SK-N-SH (cell line): Measurements from ENCODE around the gene PROM1. TPM values are rescaled to one million over a fixed set of nuclear protein-coding genes. Genes with fewer than 3 reads are reported as not detected.

Experiments used
- CTCF ChIA-PET: fragments of 300-600, 350-600 bp; formaldehyde crosslinking; extraction: SDS; loops from one replicate; lab custom pipeline; 2021; lab: Yijun Ruan, JAX
- POLR2A ChIA-PET: fragments of 350-600 bp; sonication (Branson Sonifier 250); formaldehyde crosslinking; extraction: SDS; loops from one replicate; lab custom pipeline; 2020; ENCODE audit warnings: antibody characterized with exemption, inconsistent platforms; lab: Yijun Ruan, JAX
- DNase-seq: peaks from one replicate; pipeline ENCODE4 v3.0.0; 2012
- H2AFZ ChIP-seq: fragments of 200-600 bp; sonication (generic); 2 replicates; pipeline ENCODE4 v1.8.1; 2016; ENCODE audit warnings: antibody characterized with exemption, mild to moderate bottlenecking, low read depth
- H3F3A ChIP-seq: fragments of 200-600 bp; sonication (generic); replicated peaks from 2 replicates; pipeline ENCODE3; 2016; ENCODE audit warnings: antibody characterized with exemption, mild to moderate bottlenecking; ENCODE audit not compliant: insufficient read depth
- H3K27ac ChIP-seq, 2 experiments: fragments of 200-500 bp in 1 of 2; fragments of 200-600 bp in 1 of 2; sonication (Bioruptor generic) in 1 of 2; sonication (generic), shearing (Covaris generic) in 1 of 2; 2 replicates each; pipeline versions ENCODE4 v1.5.1 to v1.6.1; 2014 to 2016; ENCODE audit warnings: low read depth in 2 of 2, inconsistent platforms in 1 of 2, low read length in 1 of 2, mild to moderate bottlenecking in 1 of 2, mixed read lengths in 1 of 2
- H3K27me3 ChIP-seq: fragments of 200-600 bp; sonication (generic), shearing (Covaris generic); 2 replicates; pipeline ENCODE4 v1.6.1; 2016; ENCODE audit warnings: mixed run types; ENCODE audit not compliant: insufficient read depth
- H3K36me3 ChIP-seq, 2 experiments: fragments of 200-500 bp in 1 of 2; fragments of 200-600 bp in 1 of 2; sonication (Bioruptor generic) in 1 of 2; sonication (generic) in 1 of 2; replicated peaks in 1 of 2; 2 replicates each; pipeline versions ENCODE3 to v1.5.1; 2014 to 2016; ENCODE audit warnings: low read length in 1 of 2, mild to moderate bottlenecking in 1 of 2; ENCODE audit not compliant: insufficient read depth in 2 of 2, control insufficient read depth in 1 of 2
- H3K4me1 ChIP-seq, 2 experiments: fragments of 200-500 bp in 1 of 2; fragments of 200-600 bp in 1 of 2; sonication (Bioruptor generic) in 1 of 2; sonication (generic), shearing (Covaris generic) in 1 of 2; 2 replicates each; pipeline versions ENCODE4 v1.5.1 to v1.6.1; 2014 to 2016; ENCODE audit warnings: low read depth in 1 of 2, low read length in 1 of 2, mixed run types in 1 of 2; ENCODE audit not compliant: insufficient read depth in 2 of 2, control insufficient read depth in 1 of 2
- H3K4me2 ChIP-seq: fragments of 200-600 bp; sonication (generic), shearing (Covaris generic); 2 replicates; pipeline ENCODE4 v1.6.1; 2017; ENCODE audit warnings: mixed run types
- H3K4me3 ChIP-seq, 2 experiments: fragments of 200-500 bp in 1 of 2; fragments of 200-600 bp in 1 of 2; sonication (Bioruptor generic) in 1 of 2; sonication (generic), shearing (Covaris generic) in 1 of 2; 2 replicates each; pipeline versions ENCODE4 v1.5.1 to v1.8.1; 2014 to 2016; ENCODE audit warnings: low read depth in 2 of 2, inconsistent platforms in 1 of 2, low read length in 1 of 2, mild to moderate bottlenecking in 1 of 2, mixed read lengths in 1 of 2, moderate library complexity in 1 of 2
- H3K79me2 ChIP-seq: fragments of 200-600 bp; sonication (generic); 2 replicates; pipeline ENCODE4 v1.8.1; 2017; ENCODE audit warnings: mild to moderate bottlenecking; ENCODE audit not compliant: insufficient read depth
- H3K9ac ChIP-seq: fragments of 200-600 bp; sonication (generic); 2 replicates; pipeline ENCODE4 v1.6.1; 2017; ENCODE audit warnings: mixed run types
- H3K9me2 ChIP-seq: fragments of 200-600 bp; sonication (generic); 2 replicates; pipeline ENCODE4 v1.6.1; 2017; ENCODE audit warnings: mixed run types
- H3K9me3 ChIP-seq: fragments of 200-600 bp; sonication (generic); 2 replicates; pipeline ENCODE4 v1.6.1; 2017; ENCODE audit warnings: mixed run types, mild to moderate bottlenecking, moderate library complexity
- H4K20me1 ChIP-seq: fragments of 200-600 bp; sonication (generic); 2 replicates; pipeline ENCODE4 v1.6.1; 2017; ENCODE audit warnings: mild to moderate bottlenecking, mixed run types; ENCODE audit not compliant: insufficient read depth
- ELF1 ChIP-seq: IDR thresholded peaks from 2 replicates; pipeline ENCODE4 v1.4.0; 2012
- GATA2 ChIP-seq: sonication (generic); formaldehyde crosslinking; IDR thresholded peaks from 2 replicates; pipeline ENCODE4 v1.5.0; 2020; ENCODE audit warnings: mild to moderate bottlenecking, missing genetic modification reagents
- RAD21 ChIP-seq: IDR thresholded peaks from 2 replicates; pipeline ENCODE4 v1.6.1; 2012; ENCODE audit warnings: mild to moderate bottlenecking, low read length
- REST ChIP-seq: IDR thresholded peaks from 2 replicates; pipeline ENCODE4 v1.6.1; 2012; ENCODE audit warnings: mild to moderate bottlenecking, low read depth, low read length, moderate library complexity
- SIN3A ChIP-seq: IDR thresholded peaks from 2 replicates; pipeline ENCODE4 v1.6.1; 2012; ENCODE audit warnings: low read depth, mild to moderate bottlenecking, low read length, moderate library complexity, borderline replicate concordance
- SMC3 ChIP-seq: IDR thresholded peaks from 2 replicates; pipeline ENCODE4 v1.6.1; 2012; ENCODE audit warnings: low read depth, low read length, improper control_type of control experiment
- TCF12 ChIP-seq: IDR thresholded peaks from 2 replicates; pipeline ENCODE4 v1.4.0; 2012
- USF1 ChIP-seq: IDR thresholded peaks from 2 replicates; pipeline ENCODE4 v1.4.0; 2012; ENCODE audit warnings: low read depth, borderline replicate concordance
- WGBS: methylation state at CpG from one replicate; pipeline ENCODE4 v1.1.6; 2017; ENCODE audit warnings: low lambda C conversion rate; 5-methylcytosine and 5-hydroxymethylcytosine counted together
- polyA plus RNA-seq, 3 experiments: library from polyadenylated mRNA; depleted of rRNA; stranded (reverse); fragments of >200 nt; gene quantifications; 2 replicates each; pipeline ENCODE4 v1.2.3, GENCODE V29; 2012

Gene PROM1
- polyA plus RNA-seq, 1 of the 3 experiments (the other 2 are of a cell fraction), result not detected

- ChIA-PET POLR2A (interaction anchor here (0.5 kb wide), 1 partner anchor 31 kb away, joined by 4 read pairs; no protein-coding TSS in a partner anchor), CTCF (interaction anchor here (0.7 to 4.2 kb wide), 10 partner anchors 10 to 840 kb away, joined by 3 to 22 read pairs (median 6); no protein-coding TSS in a partner anchor)
- no peak overlapping the region for H3K4me2 ChIP-seq
- DNase-seq, result no peak
- H3K79me2 ChIP-seq, result no peaks in the 10 kb centered on the region
- no peaks in the 10 kb centered on the region for H4K20me1 ChIP-seq
- H3K36me3 ChIP-seq, result no peaks in the 10 kb centered on the region
- no peaks in the 10 kb centered on the region for H3K9me3 ChIP-seq
- no peak overlapping the region for H2AFZ ChIP-seq
- H3K9ac ChIP-seq, result no peak overlapping the region
- H3K4me1 ChIP-seq, result peaks cover 0 to 19% of the 10 kb centered on the region in 2 experiments; a peak in 1 of 4 replicates
- WGBS, result 39% methylated on average over 4 of the region's 4 CpGs
- H3K4me3 ChIP-seq, result no peak overlapping the region
- no peaks in the 10 kb centered on the region for H3F3A ChIP-seq
- no peaks in the 10 kb centered on the region; the same call in 1 of the 2 replicates for H3K27me3 ChIP-seq
- H3K27ac ChIP-seq, result no peak overlapping the region
- H3K9me2 ChIP-seq, result no peaks in the 10 kb centered on the region
- TF ChIP-seq TCF12, result peak; percentile 23; the same call in 1 of the 2 replicates
- TF ChIP-seq REST, result no peak
Measured at GRCh38 chr4:16029262-16029661, 54.6 kb downstream of the PROM1 start.

GRCh38 chr4:16027626-16028025 lies 56.2 kb downstream of the PROM1 start:
- POLR2A ChIA-PET, result no interaction called here
- TF ChIP-seq SIN3A (no peak), SMC3 (no peak), GATA2 (CRISPR knock-in tag) (no peak), USF1 (no peak), REST (no peak), ELF1 (no peak), RAD21 (no peak)
- 67% methylated on average over 4 of the region's 4 CpGs for WGBS

More at GRCh38 chr4:16027626-16028025, 56.2 kb downstream of the PROM1 start:
- no peak overlapping the region for H3K9ac ChIP-seq
- H3K4me1 ChIP-seq, result peaks cover 0 to 14% of the 10 kb centered on the region in 2 experiments; a peak in 1 of 4 replicates
- no peaks in the 10 kb centered on the region for H3F3A ChIP-seq
- no peaks in the 10 kb centered on the region; the same call in 1 of the 2 replicates for H3K27me3 ChIP-seq
- H3K79me2 ChIP-seq, result no peaks in the 10 kb centered on the region
- H3K27ac ChIP-seq, result no peak overlapping the region
- no peak overlapping the region for H2AFZ ChIP-seq
- H3K9me3 ChIP-seq, result no peaks in the 10 kb centered on the region
- H3K4me2 ChIP-seq, result no peak overlapping the region
- no peaks in the 10 kb centered on the region for H4K20me1 ChIP-seq
- no peak for DNase-seq
- H3K36me3 ChIP-seq, result no peaks in the 10 kb centered on the region
- H3K9me2 ChIP-seq, result no peaks in the 10 kb centered on the region
- CTCF ChIA-PET, result interaction anchor here (0.5 to 4.2 kb wide), 12 partner anchors 9 to 237 kb away, joined by 3 to 22 read pairs (median 5); partner anchors contain the start of gene PROM1
- no peak overlapping the region for H3K4me3 ChIP-seq
